HL-60/S4 treated with retinoic acid at 250 ng/mL for 4 days and 3 days (cell line): ENCODE measurements around the gene CCDC39.

Source experiments
- in situ Hi-C: fragments of 300-500 bp; cut with MboI; formaldehyde crosslinking; loops from 2 replicates; pipeline ENCODE4 v1.7.0; 2022; ENCODE audit warnings: low sequenced_read_pairs

Gene CCDC39

DNA sequence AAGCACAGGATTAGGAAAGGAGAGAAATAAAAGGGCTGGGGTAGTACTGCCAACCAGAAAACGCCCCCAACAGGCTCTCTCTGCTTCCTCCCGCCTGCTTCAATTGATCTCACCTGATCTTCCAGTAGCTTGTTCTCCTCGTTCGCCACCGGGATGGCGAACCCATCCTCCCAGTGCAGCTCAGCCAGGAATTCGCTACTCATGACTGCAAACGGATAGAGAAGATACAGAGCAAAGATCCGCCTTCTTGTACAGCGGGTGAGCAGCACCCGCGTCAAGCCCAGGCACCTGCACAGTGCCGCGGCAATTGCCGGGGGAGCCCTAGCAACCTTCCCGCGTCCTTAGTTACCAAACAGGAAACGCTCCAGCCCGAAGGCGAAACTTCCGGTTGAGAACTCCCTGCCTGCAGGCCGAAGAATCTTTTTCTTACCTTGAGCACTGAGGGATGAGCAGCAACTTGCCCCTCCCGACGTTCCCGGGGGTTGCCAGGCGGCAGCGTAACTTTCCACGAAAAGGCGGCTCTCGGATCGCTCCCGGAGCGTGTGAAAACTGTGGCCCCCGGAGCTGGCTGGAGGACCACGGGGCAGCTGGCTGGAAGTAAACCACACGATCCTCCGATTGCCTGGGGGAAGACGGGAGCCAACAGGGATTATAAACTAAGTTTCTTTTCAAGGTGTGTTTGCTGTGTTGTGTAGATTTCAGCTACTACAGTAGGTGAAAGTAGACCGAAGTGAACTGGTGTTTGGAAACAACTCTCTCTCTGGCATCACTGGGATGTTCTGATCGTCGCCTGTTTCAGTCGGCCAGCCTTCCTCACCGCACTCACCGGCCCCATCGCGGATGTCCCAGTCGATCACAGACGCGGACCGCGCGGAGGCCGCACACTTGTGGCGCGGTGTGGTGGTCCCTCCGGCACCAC lies at the start of gene CCDC39:
Gene CCDC39, minus strand, starts transcription at position 312 of the 919 bp plus-strand sequence. Its CDS starts 109 bp downstream, at position 203.
- in situ Hi-C loops = no loop called here

GRCh38 chr3:180720012-180720411 lies 40.7 kb upstream of the CCDC39 start:
- in situ Hi-C loops = no loop called here

GRCh38 chr3:180707896-180708295 lies 28.6 kb upstream of the CCDC39 start:
- in situ Hi-C loops = no loop called here

- in situ Hi-C loops = no loop called here
Measured at GRCh38 chr3:180705619-180706018, 26.3 kb upstream of the CCDC39 start.

DNA sequence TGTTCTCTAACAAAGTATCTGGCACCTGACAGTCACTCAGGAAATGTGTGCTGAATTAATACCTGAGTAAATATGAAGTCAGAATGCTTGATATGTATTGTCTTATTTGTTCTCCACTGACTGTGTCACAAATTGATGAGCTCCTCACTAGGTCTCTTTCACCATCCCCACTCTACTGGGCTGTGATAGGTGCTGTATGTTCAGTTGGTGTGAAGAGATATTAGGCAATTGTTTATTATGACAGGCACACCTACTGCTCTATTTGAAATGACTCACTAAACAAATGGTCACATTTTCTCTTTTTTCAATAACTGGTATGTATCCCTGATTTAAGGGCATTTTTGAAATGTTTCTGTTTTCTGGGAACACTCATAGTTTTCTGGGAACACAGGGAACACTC lies 25.2 kb upstream of the CCDC39 start:
- in situ Hi-C loops = no loop called here

DNA sequence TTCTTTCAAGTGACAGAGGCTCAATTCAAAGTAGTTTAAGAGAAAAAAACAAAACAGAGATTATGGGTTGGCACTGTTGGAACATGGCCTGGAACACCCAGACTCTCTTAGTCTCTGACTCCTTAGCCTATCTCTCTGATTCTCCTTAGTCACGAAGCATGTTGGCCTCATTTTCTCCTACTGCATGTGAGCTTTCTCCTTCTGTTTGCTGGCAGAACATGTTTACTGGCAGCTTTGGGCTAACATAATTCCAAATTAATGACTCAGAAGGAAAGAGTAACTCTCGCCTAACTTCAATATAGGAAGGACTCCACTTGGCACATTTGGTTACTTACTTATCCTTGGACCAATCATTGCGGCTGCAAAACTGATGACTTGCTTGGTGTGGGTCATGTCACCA lies 21.7 kb upstream of the CCDC39 start:
- in situ Hi-C loops = no loop called here

GRCh38 chr3:180698760-180699270 lies 19.5 kb upstream of the CCDC39 start:
- in situ Hi-C loops = no loop called here

DNA sequence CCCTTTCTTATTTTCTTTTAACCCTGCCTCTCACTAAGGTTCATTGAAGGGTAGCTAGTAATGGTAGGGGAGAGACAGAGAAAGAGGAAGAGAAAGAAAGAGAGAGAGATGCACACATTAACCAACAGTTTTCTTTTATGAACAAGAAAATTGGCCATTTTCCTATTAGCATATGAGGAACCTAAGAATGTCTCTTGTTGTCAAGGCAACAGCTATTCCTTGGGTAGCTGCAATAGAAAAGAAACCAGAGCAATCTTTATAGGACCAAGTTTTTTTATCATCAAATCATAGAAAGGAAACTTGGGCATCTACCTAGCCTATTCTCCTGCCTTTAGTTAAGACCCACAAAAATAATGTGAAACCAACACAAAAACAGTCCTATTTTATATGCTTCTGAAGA lies 15.0 kb upstream of the CCDC39 start:
- in situ Hi-C loops = no loop called here

- in situ Hi-C loops = no loop called here
Measured at GRCh38 chr3:180693656-180694055, 14.4 kb upstream of the CCDC39 start.

DNA sequence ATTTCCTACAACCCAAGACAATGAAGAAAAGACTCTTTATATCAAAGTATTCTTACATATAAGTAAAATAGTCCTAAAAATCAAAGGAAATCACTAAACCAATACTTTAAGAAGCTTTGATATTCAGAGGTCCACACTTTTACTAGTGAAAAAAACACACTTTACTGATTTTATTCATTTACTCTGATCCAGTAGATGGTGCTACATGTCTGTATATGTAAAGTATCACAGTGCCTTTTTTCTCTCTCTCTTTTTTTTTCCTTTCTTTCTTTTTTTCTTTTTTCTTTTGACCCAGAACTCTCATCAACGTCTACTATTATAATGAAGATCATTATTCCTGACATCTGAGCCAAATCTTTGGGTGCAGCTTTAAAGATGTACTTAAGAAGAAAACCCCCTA lies 10.8 kb upstream of the CCDC39 start:
- in situ Hi-C loops = no loop called here

- in situ Hi-C loops = no loop called here
Measured at GRCh38 chr3:180684807-180685206, 5.5 kb upstream of the CCDC39 start.

GRCh38 chr3:180683816-180684215 lies 4.5 kb upstream of the CCDC39 start:
- in situ Hi-C loops = no loop called here

DNA sequence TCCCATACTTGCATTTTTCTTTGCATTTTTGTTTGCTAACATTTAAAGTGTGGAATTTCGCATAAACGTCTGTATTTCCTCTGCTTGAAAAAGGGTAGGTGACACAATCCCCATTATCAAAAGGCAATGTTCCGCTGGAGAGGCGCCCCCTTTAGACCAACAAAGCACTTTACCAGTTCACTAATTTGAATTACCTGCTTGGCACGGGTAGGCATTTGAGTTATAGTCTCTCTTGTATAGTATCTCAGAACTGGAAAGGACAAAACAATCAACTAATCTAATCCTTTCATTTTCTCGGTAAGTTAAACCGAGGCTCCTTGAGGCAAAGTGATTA lies 775 bp upstream of the CCDC39 start:
- in situ Hi-C loops = no loop called here

DNA sequence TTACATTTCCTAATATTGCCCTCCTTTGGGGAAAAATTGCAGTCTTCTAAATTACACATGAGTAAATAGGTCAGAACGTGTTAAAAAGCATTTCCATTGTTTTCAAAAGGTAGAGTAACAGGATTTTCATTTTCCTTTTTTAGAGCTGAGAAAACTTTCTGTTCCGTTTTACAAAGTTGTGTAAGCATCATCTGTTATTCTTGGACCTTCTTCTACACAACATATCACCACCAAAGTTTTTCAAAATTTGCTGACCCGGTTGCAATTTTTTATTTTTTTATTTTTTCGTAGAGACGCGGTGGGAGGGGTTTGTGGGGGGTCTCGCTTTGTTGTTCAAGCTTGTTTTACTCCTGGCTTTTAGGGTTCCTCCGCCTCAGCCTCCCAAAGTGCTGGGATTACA lies 1.1 kb downstream of the CCDC39 start:
- in situ Hi-C loops = no loop called here

DNA sequence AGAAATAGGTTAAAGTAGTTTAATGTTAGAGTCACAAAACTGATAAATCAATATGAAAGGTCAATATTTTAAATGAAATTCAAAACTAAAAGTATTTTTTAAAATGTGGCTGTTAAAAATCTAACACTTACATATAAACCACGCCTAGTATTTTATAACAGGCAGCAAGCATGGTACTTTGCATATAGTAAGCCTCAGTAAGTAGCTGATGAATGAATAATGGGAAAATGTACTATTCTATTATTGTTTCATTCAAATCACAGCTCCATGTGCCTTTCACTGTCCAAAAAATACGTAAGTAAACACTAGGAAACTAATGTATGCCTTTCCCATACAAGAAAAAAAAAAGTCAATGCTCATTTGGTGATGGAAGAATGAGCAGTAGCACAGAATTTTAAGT lies 17.8 kb downstream of the CCDC39 start:
- in situ Hi-C loops = no loop called here

DNA sequence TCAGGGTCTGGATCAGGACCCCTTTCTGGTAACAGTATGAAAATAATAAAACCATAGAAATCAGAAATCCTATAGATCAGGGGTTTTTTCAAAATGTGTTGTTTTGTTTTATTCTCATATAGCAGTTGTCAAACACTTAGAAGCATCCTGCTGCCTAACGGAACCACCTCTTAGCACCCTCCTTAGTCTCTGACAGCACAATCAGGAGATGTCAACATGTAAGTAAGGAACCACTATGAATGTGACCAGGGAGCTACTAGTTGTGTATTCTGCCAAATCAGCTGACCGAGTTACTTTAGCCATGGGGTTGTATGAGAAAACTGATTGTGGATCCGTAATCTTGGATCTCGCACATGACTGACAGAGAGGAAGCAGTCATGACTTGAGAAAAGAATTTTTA lies 22.2 kb downstream of the CCDC39 start:
- in situ Hi-C loops = no loop called here

GRCh38 chr3:180656406-180656805 lies 22.9 kb downstream of the CCDC39 start:
- in situ Hi-C loops = no loop called here

DNA sequence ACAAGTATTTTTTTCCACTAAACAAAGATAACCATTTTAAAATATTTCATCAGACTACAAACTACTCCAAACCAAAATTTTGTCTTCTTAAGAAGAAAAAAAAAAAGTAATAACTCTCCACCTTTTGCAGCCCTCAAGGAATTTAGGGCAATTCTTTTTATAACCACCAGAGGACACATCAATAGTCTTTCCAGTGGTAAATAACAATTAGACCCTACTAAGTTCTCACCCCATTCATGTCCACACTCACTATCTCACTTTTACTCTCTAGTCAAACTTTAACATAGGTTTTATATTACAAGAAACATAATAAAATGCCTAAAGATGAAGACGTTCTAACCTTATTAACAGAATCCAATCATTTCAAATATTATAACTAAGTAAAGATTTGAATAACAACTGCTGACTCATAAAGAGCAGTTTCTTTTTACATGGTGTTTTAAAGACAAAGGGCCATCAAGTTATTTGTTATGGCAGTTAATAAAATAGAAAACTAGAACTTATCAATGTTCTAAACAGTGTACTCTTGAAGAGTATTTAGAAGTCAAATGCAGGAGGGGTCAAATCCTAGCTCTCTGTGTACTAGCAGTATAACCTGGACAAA lies 33.0 kb downstream of the CCDC39 start:
- in situ Hi-C loops = no loop called here

- in situ Hi-C loops = no loop called here
Measured at GRCh38 chr3:180640987-180641386, 38.3 kb downstream of the CCDC39 start.

GRCh38 chr3:180633722-180634121 lies 45.6 kb downstream of the CCDC39 start:
- in situ Hi-C loops = no loop called here

DNA sequence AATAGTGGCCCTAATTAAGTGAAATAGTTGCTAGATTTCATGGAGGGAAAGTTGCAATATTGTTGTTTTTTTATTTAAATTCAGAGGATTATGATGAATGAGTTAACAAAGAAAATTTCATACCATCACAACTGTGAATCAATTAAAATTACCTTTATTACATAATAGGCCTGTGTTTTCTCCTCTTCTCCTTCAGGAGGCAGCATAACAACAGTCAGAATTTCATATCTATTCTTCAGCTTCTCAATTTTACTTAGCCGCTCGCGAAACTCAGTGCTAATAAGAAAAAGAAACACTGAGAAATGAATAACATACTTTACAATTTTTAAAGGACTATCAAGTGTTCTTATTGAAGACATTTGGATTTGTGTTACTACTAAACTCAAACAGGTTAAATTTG lies 48.0 kb downstream of the CCDC39 start:
- in situ Hi-C loops = no loop called here

DNA sequence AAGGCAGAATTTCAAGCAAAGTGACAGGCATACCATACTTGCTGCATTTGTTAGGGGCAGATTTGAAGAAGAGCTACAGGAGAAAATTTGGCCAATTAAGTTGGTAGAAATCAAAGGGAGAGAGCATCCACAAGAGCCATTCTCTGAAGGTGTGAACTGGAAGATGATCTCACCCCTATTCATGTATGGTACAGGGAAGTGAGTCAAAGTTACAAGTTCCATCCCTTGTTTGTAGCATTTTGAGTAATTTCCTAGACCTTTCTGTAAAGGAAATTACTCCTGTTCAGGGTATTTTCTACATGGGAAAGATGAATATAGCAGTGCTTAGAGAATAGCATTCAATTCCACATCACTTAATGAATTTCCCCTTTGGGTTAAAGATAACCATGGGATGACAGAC lies 48.9 kb downstream of the CCDC39 start:
- in situ Hi-C loops = no loop called here
